ENCODE measurements around the gene USP6.
A peak's percentile ranks its signal among the peaks of the same experiment; 100 is the strongest.
"Not testable (repeated sequence)": the region's sequence is repeated elsewhere in the genome, so short reads cannot be mapped to it uniquely, and the experiment has no call there.

The USP6 gene

DNA sequence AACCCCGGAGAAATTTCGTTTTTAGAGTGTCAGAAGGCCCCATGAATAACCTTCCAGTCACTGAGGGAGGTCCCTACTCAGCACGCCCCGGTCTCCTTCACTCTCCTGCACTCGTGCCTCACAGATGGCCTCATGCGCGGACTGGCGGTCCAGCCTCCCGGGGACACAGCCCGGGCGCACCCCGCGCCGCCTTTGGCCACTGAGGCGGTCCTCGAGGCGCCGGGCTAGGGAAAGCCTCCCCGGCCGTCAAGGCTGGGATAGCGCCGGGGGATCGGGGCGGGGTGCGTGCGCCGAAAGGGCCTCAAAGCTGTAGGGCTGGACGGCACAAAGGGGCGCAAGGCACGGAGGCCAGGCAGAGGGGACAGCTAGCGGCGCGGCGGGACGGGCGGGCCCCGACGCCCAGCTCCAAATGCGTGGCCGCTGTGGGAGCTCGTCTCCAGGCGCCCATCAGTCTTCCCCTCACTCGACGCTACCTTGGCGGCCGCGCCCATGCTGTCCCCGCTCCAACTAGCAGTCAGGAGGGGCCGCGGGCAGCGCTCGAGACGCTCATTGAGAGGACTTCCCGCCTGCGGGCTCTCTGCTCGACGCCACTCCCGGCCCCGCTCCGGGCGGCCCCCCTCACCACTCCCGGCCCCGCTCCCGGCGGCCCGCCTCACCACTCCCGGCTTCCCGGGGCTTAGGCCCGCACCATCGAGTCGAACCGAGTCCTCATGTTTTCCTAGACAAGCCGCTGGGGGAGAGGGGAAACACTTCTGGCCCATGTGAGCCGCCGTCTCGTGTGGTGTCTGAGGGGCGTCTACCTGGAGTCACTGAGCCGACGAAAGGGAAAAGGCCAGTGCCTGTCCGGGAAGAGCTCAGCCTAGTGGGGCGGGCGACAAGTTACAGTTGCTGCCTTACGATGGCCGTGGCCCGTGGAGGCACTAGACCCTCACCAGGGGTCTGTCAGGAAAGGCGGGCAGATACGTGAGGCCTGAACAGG lies at the start of gene USP6:
Gene USP6, plus strand, starts transcription at position 360 of the 979 bp plus-strand sequence. CDS start 14,336 bp downstream, outside the sequence.
- no peak for DNase-seq (ENCODE audit: low read depth in 3 of 3, low spot score in 1 of 3)

DNA sequence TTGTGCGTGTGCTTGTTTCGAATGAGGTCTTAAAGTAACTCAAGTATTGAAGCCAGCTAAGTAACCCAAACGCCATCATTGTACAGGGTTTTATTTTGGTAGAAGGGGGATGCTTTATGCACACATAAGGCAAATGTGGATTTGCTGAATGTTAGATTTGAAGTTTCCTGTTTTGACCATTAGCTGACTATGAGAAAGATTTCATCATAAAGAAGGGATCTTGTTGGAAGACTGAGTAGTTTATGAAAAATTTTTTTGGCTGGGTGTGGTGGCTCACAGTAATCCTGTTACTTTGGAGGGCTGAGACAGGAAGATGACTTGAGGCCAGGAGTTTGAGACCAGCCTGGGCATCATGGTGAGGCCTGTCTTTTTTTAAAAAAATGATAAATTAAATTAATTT lies 47.6 kb upstream of the USP6 start:
- no peak for DNase-seq (ENCODE audit: low read depth in 3 of 3, low spot score in 1 of 3)

DNA sequence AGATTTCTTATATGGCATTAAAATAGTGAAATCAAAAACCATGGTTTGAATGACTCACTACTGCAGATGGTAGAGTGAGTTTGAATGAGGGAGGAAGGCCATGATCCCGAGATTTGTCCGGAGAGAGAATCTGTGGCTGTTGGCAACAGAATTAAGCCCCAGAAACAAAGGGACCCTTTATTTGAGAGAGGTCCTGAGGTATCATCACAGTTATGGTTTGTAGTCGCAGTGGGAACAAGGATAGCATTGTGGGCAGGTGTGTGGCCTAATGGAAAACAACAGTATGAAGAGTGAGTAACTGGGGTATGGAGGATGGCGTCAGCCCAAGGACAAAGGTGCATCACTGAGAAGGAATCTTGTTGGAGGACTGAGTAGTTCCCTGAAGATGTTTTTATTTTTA lies 46.1 kb upstream of the USP6 start:
- no peak for DNase-seq (ENCODE audit: low read depth in 3 of 3, low spot score in 1 of 3)

DNA sequence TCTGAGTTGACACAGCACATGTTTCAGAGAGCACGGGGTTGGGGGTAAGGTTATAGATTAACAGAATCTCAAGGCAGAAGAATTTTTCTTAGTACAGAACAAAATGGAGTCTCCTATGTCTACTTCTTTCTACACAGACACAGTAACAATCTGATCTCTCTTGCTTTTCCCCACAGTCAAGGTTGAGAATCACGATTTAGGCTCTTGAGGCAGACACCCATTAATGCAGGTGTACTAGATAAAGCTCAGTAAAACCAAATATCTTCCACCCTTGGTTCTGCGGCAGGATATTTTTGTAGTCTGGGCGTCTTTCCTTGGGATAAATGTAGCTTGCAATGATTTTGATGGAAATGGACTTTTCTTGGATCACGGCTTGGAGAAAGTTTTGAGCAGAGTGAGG lies 40.4 kb upstream of the USP6 start:
- not testable (repeated sequence) for DNase-seq (ENCODE audit: low read depth in 3 of 3, low spot score in 1 of 3)

DNA sequence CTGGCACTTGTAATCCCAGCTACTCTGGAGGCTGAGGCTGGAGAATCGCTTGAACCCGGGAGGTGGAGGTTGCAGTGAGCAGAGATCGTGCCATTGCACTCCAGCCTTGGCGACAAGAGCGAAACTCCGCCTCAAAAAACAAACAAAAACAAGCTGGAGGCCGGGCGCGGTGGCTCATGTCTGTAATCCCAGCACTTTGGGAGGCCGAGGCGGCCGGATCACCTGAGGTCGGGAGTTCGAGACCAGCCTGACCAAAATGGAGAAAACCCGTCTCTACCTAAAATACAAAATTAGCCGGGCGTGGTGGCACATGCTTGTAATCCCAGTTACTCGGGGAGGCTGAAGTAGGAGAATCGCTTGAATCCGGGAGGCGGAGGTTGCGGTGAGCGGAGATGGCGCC lies 38.6 kb upstream of the USP6 start:
- not testable (repeated sequence) for DNase-seq (ENCODE audit: low read depth in 3 of 3, low spot score in 1 of 3)

DNA sequence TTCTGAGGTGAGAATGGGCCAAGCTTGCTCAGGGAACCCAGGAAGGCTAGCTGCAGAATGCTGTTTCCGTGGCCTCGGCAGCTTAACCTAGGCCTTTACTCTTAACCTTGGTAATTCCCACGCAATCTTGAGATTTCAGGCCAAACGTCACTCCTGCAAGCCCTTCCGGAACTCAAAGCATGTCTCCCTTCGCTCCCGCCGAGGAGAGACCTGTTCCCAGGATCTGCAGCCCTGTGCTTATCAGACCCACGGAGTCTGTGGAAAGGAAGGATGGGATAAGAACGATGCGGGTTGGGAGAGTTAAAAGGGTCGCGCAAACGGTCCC lies 38.1 kb upstream of the USP6 start:
- DNase-seq (ENCODE audit: low read depth in 3 of 3, low spot score in 1 of 3), result no peak

DNA sequence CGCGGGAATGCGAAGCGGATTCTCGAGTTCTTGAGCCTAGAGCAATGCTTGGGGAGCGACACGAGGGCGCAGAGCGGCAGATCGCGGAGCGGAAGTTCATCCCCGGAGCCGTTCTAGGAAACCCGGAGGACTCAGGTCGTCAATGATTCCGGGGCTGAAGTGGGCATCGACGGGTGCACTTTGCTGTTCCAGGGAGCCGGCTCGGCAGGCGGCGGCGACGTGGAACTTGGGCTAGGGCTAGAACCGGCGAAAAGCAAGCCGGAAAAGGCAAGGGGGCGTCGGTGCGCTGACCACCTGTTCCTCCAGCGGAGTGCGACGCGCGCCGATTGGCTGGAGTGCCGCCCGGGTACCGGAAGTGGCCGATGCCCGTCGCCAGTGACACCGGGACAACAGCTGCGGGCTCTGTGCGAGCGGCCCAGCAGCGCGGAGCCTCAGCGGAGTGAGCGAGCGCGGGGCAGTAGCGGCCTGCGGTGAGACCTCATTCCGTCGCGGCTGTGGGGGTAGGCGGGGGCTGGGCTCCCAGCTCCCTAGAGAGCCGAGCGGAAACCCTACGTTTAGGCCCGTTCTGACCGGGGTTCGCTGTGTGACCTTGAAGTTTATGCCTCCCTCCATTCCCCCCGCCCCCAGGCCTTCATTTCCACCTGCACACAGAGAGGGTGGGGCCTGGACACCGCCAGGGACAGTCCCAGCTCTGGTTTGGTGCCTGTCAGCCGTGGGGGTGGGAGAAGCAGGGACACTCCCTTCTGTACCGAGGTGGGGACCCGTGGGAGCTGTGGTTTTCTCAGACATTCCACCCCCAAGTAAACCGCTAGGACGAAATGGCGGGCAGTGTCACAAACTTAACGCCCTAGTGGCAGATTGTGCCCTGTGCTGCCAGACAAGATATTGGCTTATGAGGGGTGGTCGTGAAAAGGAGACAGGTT lies 37.5 kb upstream of the USP6 start, which contains the start of gene ZFP3:
Gene ZFP3, plus strand, starts transcription at position 362 of the 923 bp plus-strand sequence. CDS start 13,038 bp downstream, outside the sequence.
- DNase-seq (ENCODE audit: low read depth in 3 of 3, low spot score in 1 of 3), result peak; percentile 20 to 55 (median 48)

DNA sequence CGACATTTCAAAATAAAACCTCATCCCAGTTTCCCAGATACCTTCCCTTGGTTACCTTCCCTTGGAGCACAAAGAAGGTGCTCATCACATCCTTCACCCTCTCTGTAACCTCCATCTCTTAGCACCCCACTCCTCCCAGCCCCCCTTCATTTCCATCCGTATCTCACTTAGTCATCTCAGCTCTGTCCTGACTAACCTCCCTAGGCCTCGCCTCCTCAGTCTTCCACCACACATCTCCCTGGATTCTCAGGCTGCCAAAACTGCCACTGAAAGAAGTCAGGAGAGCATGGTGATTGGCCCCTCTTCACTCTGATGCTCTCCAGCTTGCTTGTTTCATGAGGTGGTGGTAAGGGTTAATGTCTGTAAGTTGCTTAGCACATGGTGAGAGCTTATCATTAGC lies 35.2 kb upstream of the USP6 start:
- no peak for DNase-seq (ENCODE audit: low read depth in 3 of 3, low spot score in 1 of 3)

DNA sequence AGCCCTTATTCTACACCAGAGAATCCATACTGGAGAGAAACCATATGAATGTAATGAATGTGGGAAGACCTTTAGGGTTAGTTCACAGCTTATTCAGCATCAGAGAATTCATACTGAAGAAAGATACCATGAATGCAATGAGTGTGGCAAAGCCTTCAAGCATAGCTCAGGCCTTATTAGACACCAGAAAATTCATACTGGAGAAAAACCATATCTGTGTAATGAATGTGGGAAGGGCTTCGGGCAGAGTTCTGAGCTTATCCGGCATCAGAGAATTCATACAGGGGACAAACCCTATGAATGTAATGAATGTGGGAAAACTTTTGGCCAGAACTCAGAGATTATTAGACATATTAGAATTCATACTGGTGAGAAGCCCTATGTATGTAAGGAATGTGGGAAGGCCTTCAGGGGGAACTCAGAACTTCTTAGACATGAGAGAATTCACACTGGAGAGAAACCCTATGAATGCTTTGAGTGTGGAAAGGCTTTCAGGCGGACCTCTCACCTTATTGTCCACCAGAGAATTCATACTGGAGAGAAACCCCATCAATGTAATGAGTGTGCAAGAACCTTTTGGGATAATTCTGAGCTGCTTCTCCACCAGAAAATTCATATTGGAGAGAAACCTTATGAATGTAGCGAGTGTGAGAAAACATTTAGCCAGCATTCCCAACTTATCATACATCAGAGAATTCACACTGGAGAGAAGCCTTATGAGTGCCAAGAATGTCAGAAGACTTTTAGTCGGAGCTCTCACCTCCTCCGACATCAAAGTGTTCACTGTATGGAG lies 23.4 kb upstream of the USP6 start:
- DNase-seq (ENCODE audit: low read depth in 3 of 3, low spot score in 1 of 3), result no peak

DNA sequence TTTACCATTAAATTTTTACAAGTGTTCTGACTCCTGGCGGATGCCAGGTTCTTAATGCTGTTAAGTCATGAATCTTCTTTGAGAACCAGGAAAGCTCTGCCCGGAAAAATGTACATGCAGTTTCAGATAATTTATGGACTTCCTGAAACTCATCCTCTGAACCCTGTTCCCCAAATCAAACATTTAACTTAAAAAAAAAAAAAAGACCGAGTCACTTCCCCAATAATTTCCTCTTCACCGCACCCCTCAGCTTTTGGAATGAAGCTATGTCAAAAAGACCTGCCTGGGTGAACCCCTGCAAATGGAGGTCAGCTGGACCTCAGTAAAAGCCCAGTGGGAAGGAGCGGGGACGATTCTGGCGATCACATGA lies 19.1 kb upstream of the USP6 start:
- DNase-seq (ENCODE audit: low read depth in 3 of 3, low spot score in 1 of 3), result no peak

DNA sequence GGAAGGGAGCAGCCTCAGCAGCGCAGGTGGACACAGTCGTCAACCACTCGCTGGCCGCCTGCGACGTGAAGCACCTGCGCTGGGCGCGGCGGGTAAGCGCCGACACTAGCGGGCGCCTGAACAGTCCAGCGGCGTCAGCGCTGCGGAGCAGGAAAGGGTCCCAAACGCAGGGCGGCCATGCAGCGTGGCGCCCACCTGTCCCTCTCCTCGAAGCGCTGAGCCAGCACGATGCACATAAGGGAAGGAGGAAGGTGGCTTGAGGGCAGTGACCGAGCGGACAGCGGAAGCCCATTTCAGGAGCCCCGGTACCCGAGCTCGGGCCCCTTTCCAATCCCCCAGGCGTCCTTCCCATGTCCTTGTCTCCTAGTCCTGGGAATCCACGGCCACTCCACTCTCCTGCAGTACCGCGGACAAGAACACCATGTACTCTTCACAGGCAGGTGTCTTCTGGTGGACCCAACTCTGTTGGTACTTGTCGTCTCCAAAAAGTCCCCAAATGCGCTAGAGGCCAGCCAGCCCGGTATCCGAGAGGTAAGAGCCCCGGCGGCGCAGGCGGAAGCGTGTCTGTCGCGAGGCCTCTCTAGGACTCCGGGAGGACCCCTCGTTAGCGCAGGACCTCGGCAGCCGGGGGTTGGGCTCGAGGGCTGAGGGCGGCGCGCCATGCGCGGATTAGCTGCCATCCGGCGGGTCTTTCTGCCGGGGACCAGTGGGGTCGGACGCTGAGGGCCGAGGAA lies 18.6 kb upstream of the USP6 start:
- DNase-seq (ENCODE audit: low read depth in 3 of 3, low spot score in 1 of 3), result peak in 1 of 3 donors; percentile 15

DNA sequence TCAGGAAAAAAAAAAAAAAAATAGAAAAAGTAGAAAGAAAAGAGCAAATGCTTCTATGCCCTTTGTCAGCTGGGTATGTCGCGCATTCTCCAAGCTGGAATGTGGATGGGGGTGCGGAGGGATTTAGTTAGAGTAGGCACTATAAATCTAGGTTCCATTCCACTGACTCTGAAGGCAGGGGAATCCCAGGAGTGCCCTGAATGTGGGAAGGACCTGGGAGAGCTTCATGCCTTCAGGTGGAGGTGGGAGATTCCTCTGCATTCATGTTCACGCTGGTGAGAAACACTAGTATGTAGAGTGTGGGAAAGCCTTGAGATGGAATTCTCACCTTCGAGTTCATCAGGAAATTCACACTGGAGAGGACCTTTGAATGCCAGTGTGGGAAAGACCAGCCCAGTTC lies 16.6 kb upstream of the USP6 start:
- no peak for DNase-seq (ENCODE audit: low read depth in 3 of 3, low spot score in 1 of 3)

DNA sequence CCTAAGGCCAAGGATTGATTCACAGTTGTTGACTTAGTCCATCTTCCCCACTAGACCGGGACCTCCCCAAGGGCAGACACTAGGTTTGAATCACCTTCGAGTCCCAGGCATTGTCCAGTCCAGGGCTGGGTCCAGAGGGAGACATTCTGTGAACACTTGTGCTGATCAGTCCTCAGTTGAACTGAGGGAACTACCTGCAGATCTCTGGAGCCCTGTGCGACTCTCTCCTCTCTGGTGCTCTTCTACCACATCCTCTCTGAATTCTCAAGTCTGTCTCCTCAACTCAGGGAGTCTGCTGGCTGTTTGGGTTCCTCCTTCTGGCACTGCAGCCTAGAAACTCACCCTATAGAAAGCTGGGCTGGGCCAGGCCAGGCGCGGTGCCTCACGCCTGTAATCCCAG lies 15.0 kb upstream of the USP6 start:
- no peak for DNase-seq (ENCODE audit: low read depth in 3 of 3, low spot score in 1 of 3)

DNA sequence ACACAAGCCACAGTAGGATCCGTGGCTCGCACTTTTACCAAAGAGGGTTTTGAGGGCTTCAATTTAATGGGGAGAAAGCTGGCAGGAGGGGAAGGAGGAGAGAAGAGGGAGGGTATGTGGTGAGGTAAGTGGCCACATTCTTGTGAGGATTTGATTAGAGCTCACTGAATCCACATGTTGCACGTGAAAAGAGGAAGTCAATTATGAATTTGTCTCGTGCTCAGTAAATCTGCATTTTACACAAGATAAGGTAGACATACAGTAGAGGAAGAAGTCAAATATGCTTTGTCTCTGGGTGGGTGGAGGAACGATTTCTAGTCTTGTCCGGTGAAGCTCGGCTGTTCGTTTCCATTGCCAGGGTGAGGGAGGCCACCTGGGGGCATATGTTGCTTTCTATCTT lies 5.0 kb upstream of the USP6 start:
- no peak for DNase-seq (ENCODE audit: low read depth in 3 of 3, low spot score in 1 of 3)

DNA sequence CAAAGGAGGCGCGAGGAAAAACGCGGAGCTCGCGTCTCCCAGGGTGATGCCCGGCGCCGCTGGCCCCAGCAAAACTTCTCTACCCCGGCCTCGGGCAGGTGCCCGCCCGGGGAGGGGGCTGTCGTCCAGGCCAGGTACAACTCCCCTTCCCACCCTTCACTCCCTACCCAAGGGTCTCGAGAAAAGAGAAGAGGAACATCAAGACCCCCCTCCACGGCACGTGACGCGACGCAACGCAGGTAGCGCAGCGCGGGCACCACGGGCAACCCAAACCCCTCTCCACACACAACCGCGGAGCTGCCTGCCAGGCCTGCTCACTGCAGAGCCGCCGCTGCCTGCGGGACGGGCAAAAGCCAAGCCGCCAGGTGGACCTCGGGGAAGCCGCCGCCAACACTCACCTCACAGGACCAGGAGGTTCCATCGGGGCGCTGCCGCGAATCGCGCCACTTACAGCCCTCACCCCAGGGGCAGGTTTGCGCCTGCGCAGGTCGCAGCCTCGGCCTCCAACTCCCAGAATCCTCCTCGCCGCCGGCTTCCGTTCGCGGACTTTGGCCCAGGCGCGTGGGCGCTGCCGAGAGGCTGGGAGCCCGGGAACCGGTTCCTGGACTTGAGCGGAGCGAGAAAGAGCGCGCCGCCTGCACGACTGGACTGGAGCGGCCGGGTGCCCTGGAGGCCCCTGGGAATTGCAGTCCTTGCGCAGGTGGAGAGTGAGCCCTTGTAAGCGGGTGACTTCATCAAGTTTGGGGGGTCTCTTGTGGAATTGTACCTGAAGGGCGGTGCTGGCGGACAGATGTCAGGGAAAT lies 4.2 kb upstream of the USP6 start, which contains the start of gene ZNF232:
Gene ZNF232, minus strand, starts transcription at position 477 of the 803 bp plus-strand sequence. Its CDS starts 56 bp downstream, at position 421.
- peak; percentile 78 to 84 (median 79) for DNase-seq (ENCODE audit: low read depth in 3 of 3, low spot score in 1 of 3)

DNA sequence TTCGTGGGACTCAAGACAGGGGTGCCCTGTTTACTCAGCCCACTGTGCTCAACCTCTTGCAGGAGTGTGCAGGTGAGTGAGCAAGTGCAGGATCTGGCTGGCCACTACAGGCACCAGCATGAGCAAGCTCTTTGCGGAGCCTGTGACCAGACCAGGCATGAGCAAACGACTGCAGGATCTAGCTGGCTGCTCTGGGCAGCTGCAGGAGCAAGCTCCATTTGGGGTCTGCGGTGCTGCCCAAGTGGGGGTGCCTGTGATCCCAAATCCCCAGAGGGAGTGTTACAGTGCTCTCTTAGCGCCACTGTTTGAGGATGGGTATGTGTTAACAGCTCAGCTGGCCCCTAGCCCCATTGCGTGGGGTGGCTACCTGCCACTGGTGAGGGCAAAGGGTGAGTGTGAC lies 2.4 kb downstream of the USP6 start:
- no peak for DNase-seq (ENCODE audit: low read depth in 3 of 3, low spot score in 1 of 3)

DNA sequence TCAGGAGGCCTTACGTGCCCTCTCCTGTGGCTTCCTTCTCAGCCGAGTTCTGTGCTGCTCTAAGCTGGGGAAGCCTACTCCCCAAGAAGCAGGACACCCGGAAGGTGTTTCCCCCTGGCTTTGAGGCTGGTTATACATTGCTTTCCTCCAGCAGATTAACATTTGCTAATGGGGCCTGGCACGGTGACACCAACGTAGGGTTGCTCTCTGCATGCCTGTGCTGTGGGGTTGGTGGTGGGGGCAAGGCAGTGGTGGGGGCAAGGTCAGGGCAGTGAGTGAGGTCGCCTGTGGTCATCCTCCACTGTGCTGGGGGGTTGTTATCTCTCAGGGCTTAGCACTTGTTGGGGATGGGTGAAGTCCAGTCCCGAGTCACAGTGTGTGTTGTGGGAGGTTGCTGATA lies 4.2 kb downstream of the USP6 start:
- no peak for DNase-seq (ENCODE audit: low read depth in 3 of 3, low spot score in 1 of 3)

DNA sequence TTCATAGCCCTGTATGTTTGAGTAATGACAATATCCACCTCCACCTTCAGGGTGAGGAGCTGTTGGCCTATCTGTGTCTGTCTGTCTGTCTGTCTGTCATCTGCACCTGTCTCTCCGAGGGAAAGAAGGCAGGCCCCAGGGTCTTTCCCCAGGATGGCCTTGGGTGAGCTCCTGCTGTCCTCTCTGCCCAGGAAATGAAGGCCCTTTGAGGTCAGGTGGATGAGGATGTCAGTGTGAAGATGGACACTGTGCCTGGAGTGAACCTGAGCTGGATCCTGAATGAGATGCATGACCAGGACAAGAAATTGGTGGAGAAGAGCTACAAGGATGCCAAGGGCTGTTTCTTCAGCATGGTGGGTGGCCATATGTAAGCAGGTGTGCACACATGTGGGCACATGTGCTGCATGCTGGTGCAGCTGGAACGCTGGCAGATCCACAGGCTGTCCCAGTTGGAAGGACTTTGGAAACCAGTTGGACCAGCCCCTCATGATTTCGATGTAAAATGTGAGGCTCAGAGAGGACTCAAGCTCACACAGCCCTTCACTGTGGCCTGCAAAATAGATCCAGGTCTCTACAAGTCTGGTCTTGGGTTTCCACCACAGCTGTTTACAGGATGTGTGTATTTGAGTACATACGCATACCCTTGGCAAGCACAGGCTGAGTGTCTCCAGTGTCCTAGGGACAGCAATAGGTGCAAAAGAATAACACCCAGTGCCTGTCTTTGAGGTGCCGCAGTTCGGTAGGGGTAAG lies 4.8 kb downstream of the USP6 start:
- not testable (repeated sequence) for DNase-seq (ENCODE audit: low read depth in 3 of 3, low spot score in 1 of 3)

Measured in stimulated activated CD4-positive, alpha-beta T cell treated with anti-CD3 and anti-CD28 coated beads, TNF-alpha, amount 100 ng/mL, for 1 hour (primary cell).